IMR-90 (cell line): ENCODE data around the gene NUBPL. TPM values are rescaled to one million over a fixed set of nuclear protein-coding genes. Genes with fewer than 3 reads are reported as not detected.
A peak's percentile ranks its signal among the peaks of the same experiment; 100 is the strongest.

Experiments used
- ATAC-seq: fragments of 200-7000 bp; cut with Tn5 transposase; 2 replicates; pipeline ENCODE4 v1.9.1; 2020; ENCODE audit warnings: low read depth, mild to moderate bottlenecking, moderate library complexity
- BruUV-seq: library from RNA; stranded (reverse); fragments of 400-500 nt; replicated peaks from 2 replicates; lab custom pipeline; 2021; lab: Mats Ljungman, UMichigan
- CTCF ChIA-PET: fragments of 300-600 bp; formaldehyde crosslinking; extraction: SDS; loops from one replicate; lab custom pipeline; 2021; ENCODE audit warnings: antibody characterized with exemption; lab: Yijun Ruan, JAX
- POLR2A ChIA-PET: fragments of 300-600 bp; sonication (Branson Sonifier 250); formaldehyde crosslinking; loops from one replicate; lab custom pipeline; 2022; ENCODE audit warnings: antibody characterized with exemption; ENCODE audit not compliant: unreplicated experiment; lab: Charles Lee
- DNase-seq: peaks from one replicate; pipeline ENCODE4 v3.0.0; 2013
- H2AFZ ChIP-seq: replicated peaks from 2 replicates; pipeline ENCODE3; 2013; ENCODE audit warnings: low read length, mild to moderate bottlenecking; ENCODE audit not compliant: poor library complexity
- H2AK5ac ChIP-seq: 2 replicates; pipeline ENCODE4 v1.6.1; 2013; ENCODE audit warnings: low read depth, low read length, inconsistent platforms
- H2AK9ac ChIP-seq: replicated peaks from 2 replicates; pipeline ENCODE3; 2013; ENCODE audit warnings: mild to moderate bottlenecking, low read depth, low read length, moderate library complexity; ENCODE audit not compliant: poor library complexity
- H2BK120ac ChIP-seq: 2 replicates; pipeline ENCODE4 v1.6.1; 2013; ENCODE audit warnings: low read depth, low read length, inconsistent platforms
- H2BK15ac ChIP-seq: 3 replicates; pipeline ENCODE4 v1.6.1; 2013; ENCODE audit warnings: low read depth, low read length, inconsistent platforms
- H2BK20ac ChIP-seq: 2 replicates; pipeline ENCODE4 v1.6.1; 2013; ENCODE audit warnings: low read depth, mild to moderate bottlenecking, inconsistent platforms, low read length, moderate library complexity
- H2BK5ac ChIP-seq: 2 replicates; pipeline ENCODE4 v1.6.1; 2013; ENCODE audit warnings: mild to moderate bottlenecking, low read depth, low read length, inconsistent platforms; ENCODE audit not compliant: poor library complexity, severe bottlenecking
- H3K14ac ChIP-seq: replicated peaks from 2 replicates; pipeline ENCODE4 v1.6.1; 2013; ENCODE audit warnings: low read depth, low read length, inconsistent platforms
- H3K18ac ChIP-seq: 2 replicates; pipeline ENCODE4 v1.6.1; 2013; ENCODE audit warnings: low read depth, low read length, control low read depth
- H3K23ac ChIP-seq: 2 replicates; pipeline ENCODE4 v1.6.1; 2013; ENCODE audit warnings: low read depth, low read length, inconsistent platforms
- H3K27ac ChIP-seq: 2 replicates; pipeline ENCODE4 v1.5.1; 2013; ENCODE audit warnings: mild to moderate bottlenecking, control low read depth, low read length; ENCODE audit not compliant: insufficient read depth
- H3K27me3 ChIP-seq: 2 replicates; pipeline ENCODE4 v1.6.1; 2013; ENCODE audit warnings: low read length; ENCODE audit not compliant: control insufficient read depth, insufficient read depth
- H3K36me3 ChIP-seq: 2 replicates; pipeline ENCODE4 v1.6.1; 2013; ENCODE audit warnings: low read length, mixed read lengths; ENCODE audit not compliant: control insufficient read depth, insufficient read depth
- H3K4ac ChIP-seq: 2 replicates; pipeline ENCODE4 v1.6.1; 2013; ENCODE audit warnings: low read depth, low read length, inconsistent platforms
- H3K4me1 ChIP-seq: 2 replicates; pipeline ENCODE4 v1.6.1; 2013; ENCODE audit warnings: low read length, mixed read lengths; ENCODE audit not compliant: control insufficient read depth, insufficient read depth
- H3K4me2 ChIP-seq: 2 replicates; pipeline ENCODE4 v1.6.1; 2013; ENCODE audit warnings: low read depth, mild to moderate bottlenecking, control low read depth, low read length, moderate library complexity
- H3K4me3 ChIP-seq: 2 replicates; pipeline ENCODE4 v1.5.1; 2013; ENCODE audit warnings: low read depth, mild to moderate bottlenecking, control low read depth, low read length, moderate library complexity; ENCODE audit not compliant: insufficient read depth
- H3K56ac ChIP-seq: 2 replicates; pipeline ENCODE4 v1.6.1; 2013; ENCODE audit warnings: low read length, inconsistent platforms; ENCODE audit not compliant: insufficient read depth; ENCODE audit errors: extremely low read depth
- H3K79me1 ChIP-seq, 2 experiments: 2 replicates each; pipeline ENCODE4 v1.6.1; 2013; ENCODE audit warnings: low read length in 2 of 2, inconsistent platforms in 1 of 2, low read depth in 1 of 2
- H3K9ac ChIP-seq: 2 replicates; pipeline ENCODE4 v1.6.1; 2013; ENCODE audit warnings: low read depth, low read length, control low read depth
- H3K9me1 ChIP-seq: 2 replicates; pipeline ENCODE4 v1.6.1; 2013; ENCODE audit warnings: low read length, inconsistent platforms; ENCODE audit not compliant: insufficient read depth
- H3K9me3 ChIP-seq: 2 replicates; pipeline ENCODE4 v1.6.1; 2013; ENCODE audit warnings: low read length; ENCODE audit not compliant: control insufficient read depth, insufficient read depth
- H4K20me1 ChIP-seq: 2 replicates; pipeline ENCODE4 v1.6.1; 2013; ENCODE audit warnings: low read length, inconsistent platforms; ENCODE audit not compliant: insufficient read depth
- H4K5ac ChIP-seq: 2 replicates; pipeline ENCODE4 v1.6.1; 2013; ENCODE audit warnings: mild to moderate bottlenecking, low read depth, low read length, control low read depth
- H4K8ac ChIP-seq, 2 experiments: 2 replicates each; pipeline ENCODE4 v1.6.1; 2013; ENCODE audit warnings: low read depth in 2 of 2, low read length in 2 of 2, control low read depth in 1 of 2, inconsistent platforms in 1 of 2
- H4K91ac ChIP-seq: 2 replicates; pipeline ENCODE4 v1.6.1; 2013; ENCODE audit warnings: low read depth, low read length, inconsistent platforms; ENCODE audit not compliant: insufficient read depth
- CEBPB ChIP-seq: IDR thresholded peaks from 2 replicates; pipeline ENCODE4 v1.6.1; 2012; ENCODE audit warnings: low read depth, low read length, improper control_type of control experiment
- CHD1 ChIP-seq: IDR thresholded peaks from 2 replicates; pipeline ENCODE4 v1.6.1; 2012; ENCODE audit warnings: low read depth, low read length, improper control_type of control experiment
- CTCF ChIP-seq: conservative IDR thresholded peaks from 2 replicates; pipeline ENCODE4 v1.5.1; 2012; ENCODE audit warnings: mild to moderate bottlenecking, low read depth, low read length, improper control_type of control experiment
- ELK1 ChIP-seq: fragments of 150-350 bp; IDR thresholded peaks from 2 replicates; pipeline ENCODE4 v1.6.1; 2016; ENCODE audit warnings: low read depth, mild to moderate bottlenecking, low read length, moderate library complexity, borderline replicate concordance
- FOS ChIP-seq: fragments of 150-350 bp; IDR thresholded peaks from 2 replicates; pipeline ENCODE4 v1.6.1; 2016; ENCODE audit warnings: low read depth, low read length
- MAFK ChIP-seq: IDR thresholded peaks from 2 replicates; pipeline ENCODE4 v1.6.1; 2012; ENCODE audit warnings: low read depth, low read length, improper control_type of control experiment
- POLR2A ChIP-seq: IDR thresholded peaks from 2 replicates; pipeline ENCODE4 v1.6.1; 2012; ENCODE audit warnings: mild to moderate bottlenecking, low read depth, low read length
- RFX5 ChIP-seq: IDR thresholded peaks from 2 replicates; pipeline ENCODE4 v1.8.0; 2012; ENCODE audit warnings: low read depth, mild to moderate bottlenecking, low read length, moderate library complexity
- SMC3 ChIP-seq: fragments of 150-350 bp; IDR thresholded peaks from 2 replicates; pipeline ENCODE4 v1.6.1; 2016; ENCODE audit warnings: low read depth, mild to moderate bottlenecking, antibody characterized with exemption, low read length, moderate library complexity
- dilution Hi-C: fragments of 300-500 bp; cut with HindIII; formaldehyde crosslinking; loops from one replicate; pipeline ENCODE4 v1.14.3; 2018; ENCODE audit warnings: low sequenced_read_pairs; ENCODE audit not compliant: unreplicated experiment
- in situ Hi-C: fragments of 300-500 bp; cut with MboI; formaldehyde crosslinking; loops from 3 replicates; pipeline ENCODE4 v1.14.3; 2019; ENCODE audit warnings: low sequenced_read_pairs, inconsistent platforms, mixed read lengths
- intact Hi-C: fragments of 100-400 bp; cut with micrococcal nuclease; formaldehyde crosslinking; loops from 2 replicates; pipeline ENCODE4 v1.10.0; 2022
- polyA plus RNA-seq, 3 experiments: library from polyadenylated mRNA; depleted of rRNA; stranded (reverse); fragments of >200 nt; gene quantifications; 2 replicates each; pipeline ENCODE4 v1.2.3, GENCODE V29; 2012; ENCODE audit warnings: low replicate concordance in 1 of 3
- total RNA-seq: library from RNA; depleted of rRNA; stranded (reverse); fragments of >200 nt; gene quantifications from 2 replicates; pipeline ENCODE4 v1.2.3, GENCODE V29; 2012

The NUBPL gene
- total and polyA plus RNA-seq, 2 of the 4 experiments (the other 2 are of a cell fraction): 5.4 to 11.5 TPM

GRCh38 chr14:31802838-31803237 is 241.6 kb downstream of the NUBPL start:
- dilution Hi-C loops: no loop called here
- Histone ChIP-seq H3K9me1 (0 out of 2 replicates have a peak, but pooled peaks cover 4% of the 10 kb centered on the region), H3K23ac (no peak overlapping the region), H3K27ac (no peak overlapping the region), H3K79me1 (no peaks in the 10 kb centered on the region), H2AK9ac (no peak overlapping the region), H3K14ac (no peak overlapping the region), H4K91ac (no peak overlapping the region), H3K27me3 (no peaks in the 10 kb centered on the region), H3K56ac (no peak overlapping the region), H3K9ac (no peak overlapping the region), H3K18ac (no peak overlapping the region), H4K5ac (no peak overlapping the region), H3K4ac (no peak overlapping the region), H4K20me1 (no peaks in the 10 kb centered on the region), H3K4me3 (no peak overlapping the region), H2BK15ac (no peak overlapping the region), H2AFZ (no peak overlapping the region), H3K4me1 (peaks cover 4% of the 10 kb centered on the region; the same call in 1 of the 2 replicates), H2AK5ac (no peak overlapping the region), H3K36me3 (no peaks in the 10 kb centered on the region), H2BK5ac (no peak overlapping the region), H4K8ac (no peak overlapping the region), H2BK20ac (no peak overlapping the region), H3K9me3 (no peaks in the 10 kb centered on the region), H3K4me2 (no peak overlapping the region), H2BK120ac (no peak overlapping the region)
- intact Hi-C loops: no loop called here
- in situ Hi-C loops: no loop called here
- no peak for TF ChIP-seq CEBPB
- peak; percentile 50 for TF ChIP-seq MAFK
- TF ChIP-seq ELK1: no peak
- no peak for TF ChIP-seq SMC3
- TF ChIP-seq CTCF: no peak
- TF ChIP-seq POLR2A: no peak
- TF ChIP-seq RFX5: no peak
- no peak for TF ChIP-seq CHD1
- no peak for TF ChIP-seq FOS
- CTCF ChIA-PET: no interaction called here
- ATAC-seq: no peak
- POLR2A ChIA-PET: no interaction called here
- DNase-seq: no peak
- no TSS peak for BruUV-seq
